NCI-H2029 (cell line): ENCODE data around the gene NT5C1A.

Experiments used
- DNase-seq: peaks from one replicate; lab custom pipeline; 2025; lab: John Stamatoyannopoulos, UW

Gene NT5C1A

GRCh38 chr1:39659538-39659937, 12.4 kb downstream of the NT5C1A start:
- DNase-seq: no peak

- DNase-seq: no peak
Measured at GRCh38 chr1:39659110-39659509, 12.8 kb downstream of the NT5C1A start.

GRCh38 chr1:39657923-39658485, 13.9 kb downstream of the NT5C1A start:
- DNase-seq: peak; percentile 99

GRCh38 chr1:39657402-39657801, 14.5 kb downstream of the NT5C1A start:
- no peak for DNase-seq

- DNase-seq: no peak
Measured at GRCh38 chr1:39656391-39656790, 15.5 kb downstream of the NT5C1A start.

GRCh38 chr1:39655578-39656268, 16.2 kb downstream of the NT5C1A start:
- DNase-seq: no peak

GRCh38 chr1:39654291-39654690, 17.6 kb downstream of the NT5C1A start:
- DNase-seq: no peak

GRCh38 chr1:39653546-39654031, 18.3 kb downstream of the NT5C1A start:
- peak; percentile 100 for DNase-seq

- no peak for DNase-seq
Measured at GRCh38 chr1:39652554-39652953, 19.4 kb downstream of the NT5C1A start.

GRCh38 chr1:39652105-39652504, 19.8 kb downstream of the NT5C1A start:
- DNase-seq: no peak

- DNase-seq: peak; percentile 100
Measured at GRCh38 chr1:39650431-39650830, 21.5 kb downstream of the NT5C1A start.

- no peak for DNase-seq
Measured at GRCh38 chr1:39649636-39650185, 22.2 kb downstream of the NT5C1A start.

- DNase-seq: no peak
Measured at GRCh38 chr1:39648496-39648895, 23.4 kb downstream of the NT5C1A start.

GRCh38 chr1:39647247-39647646, 24.7 kb downstream of the NT5C1A start:
- DNase-seq: no peak

GRCh38 chr1:39646232-39647081, 25.4 kb downstream of the NT5C1A start:
- DNase-seq: no peak

GRCh38 chr1:39645411-39646043, 26.4 kb downstream of the NT5C1A start:
- DNase-seq: peak; percentile 100

- DNase-seq: no peak
Measured at GRCh38 chr1:39643705-39644104, 28.2 kb downstream of the NT5C1A start.

- DNase-seq: peak; percentile 93
Measured at GRCh38 chr1:39642796-39643195, 29.1 kb downstream of the NT5C1A start.

- DNase-seq: no peak
Measured at GRCh38 chr1:39640861-39641260, 31.0 kb downstream of the NT5C1A start.

- DNase-seq: peak; percentile 97
Measured at GRCh38 chr1:39639305-39640130, 32.4 kb downstream of the NT5C1A start, which contains the start of gene HEYL. Gene HEYL, minus strand, starts transcription at chr1:39639643. Its CDS starts 18 bp downstream, at chr1:39639625.

GRCh38 chr1:39638965-39639304, 33.0 kb downstream of the NT5C1A start:
- DNase-seq: no peak
